DMS114 treated with DMSO at 0.1 percent for 48 hours (cell line): ENCODE results near the gene GABBR2.
"Not testable (repeated sequence)": the region's sequence is repeated elsewhere in the genome, so short reads cannot be mapped to it uniquely, and the experiment has no call there.

ENCODE experiments used
- DNase-seq: peaks from one replicate; lab custom pipeline; 2025; ENCODE audit not compliant: unreplicated experiment; lab: John Stamatoyannopoulos, UW

The GABBR2 gene

DNA sequence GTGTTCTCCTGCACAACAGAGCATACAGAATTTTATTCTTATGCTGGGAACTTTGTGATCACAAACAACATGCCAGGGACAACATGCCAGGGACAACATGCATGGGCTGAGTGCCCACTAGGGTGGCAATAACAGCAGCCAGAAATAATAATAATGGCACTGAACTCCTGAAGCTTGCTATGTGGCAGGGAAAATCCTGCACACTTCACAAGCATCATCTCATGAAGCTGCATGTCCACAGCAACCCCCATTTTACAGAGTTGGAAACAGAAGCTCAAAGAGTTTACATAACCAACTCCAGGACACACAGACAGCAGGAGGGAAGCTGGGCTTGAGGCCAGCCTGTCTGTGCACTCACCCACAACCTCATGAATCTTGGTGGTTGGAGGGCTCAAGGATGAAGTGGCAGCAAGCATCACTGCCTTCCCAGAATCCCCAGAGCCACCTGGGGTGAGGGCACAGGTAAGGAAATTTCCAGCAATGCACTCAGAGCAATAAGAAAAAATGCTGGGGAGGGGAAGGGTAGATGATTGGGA lies 111.4 kb downstream of the GABBR2 start:
- DNase-seq = no peak

DNA sequence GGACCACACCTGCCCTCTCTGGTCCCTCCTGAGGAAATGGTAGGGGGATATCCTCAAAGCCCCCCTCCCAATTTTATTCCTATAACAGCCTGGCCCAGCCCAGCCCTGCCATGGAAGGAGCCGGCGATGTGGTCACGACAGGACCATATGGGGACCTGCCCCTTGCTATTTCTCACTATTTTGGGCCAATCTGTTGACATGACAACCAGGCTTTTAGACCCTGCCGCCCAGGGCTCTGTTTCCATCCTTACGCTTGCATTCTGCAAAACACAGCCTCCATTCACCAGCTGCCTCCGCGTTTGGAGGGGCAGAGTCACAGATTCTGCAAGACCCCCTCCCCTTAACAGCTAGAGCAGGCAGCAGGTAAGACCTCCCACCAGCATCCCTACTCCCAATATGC lies 112.2 kb downstream of the GABBR2 start:
- no peak for DNase-seq

DNA sequence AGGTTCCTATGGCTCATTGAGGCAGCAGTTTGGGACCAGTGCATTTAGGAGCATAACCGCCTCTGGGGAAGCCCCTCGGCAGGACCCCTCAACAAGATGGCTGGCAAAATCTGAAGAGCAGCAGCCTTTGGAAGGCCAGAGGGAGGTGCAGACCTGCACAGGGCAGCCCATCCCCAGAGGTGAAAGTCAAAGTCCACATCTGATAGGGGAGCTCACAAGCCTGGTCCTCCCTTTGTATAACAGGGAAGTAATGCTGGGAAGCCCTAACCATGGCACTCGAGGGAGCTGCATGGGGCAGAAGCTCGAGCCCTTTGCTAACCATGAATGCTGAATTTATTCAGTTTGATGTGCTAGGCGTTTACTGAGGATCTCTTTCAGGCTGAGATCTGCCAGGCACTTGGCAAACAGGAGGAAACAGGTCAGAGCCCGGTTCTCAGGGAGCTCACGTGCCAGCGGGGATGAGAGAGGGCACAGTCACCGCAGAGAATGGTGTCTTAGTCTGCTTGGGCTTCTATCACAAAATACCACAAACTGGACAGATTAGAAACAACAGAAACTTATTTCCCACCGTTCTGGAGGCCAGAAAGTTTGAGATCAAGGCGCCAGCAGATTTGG lies 114.1 kb downstream of the GABBR2 start:
- DNase-seq = no peak

DNA sequence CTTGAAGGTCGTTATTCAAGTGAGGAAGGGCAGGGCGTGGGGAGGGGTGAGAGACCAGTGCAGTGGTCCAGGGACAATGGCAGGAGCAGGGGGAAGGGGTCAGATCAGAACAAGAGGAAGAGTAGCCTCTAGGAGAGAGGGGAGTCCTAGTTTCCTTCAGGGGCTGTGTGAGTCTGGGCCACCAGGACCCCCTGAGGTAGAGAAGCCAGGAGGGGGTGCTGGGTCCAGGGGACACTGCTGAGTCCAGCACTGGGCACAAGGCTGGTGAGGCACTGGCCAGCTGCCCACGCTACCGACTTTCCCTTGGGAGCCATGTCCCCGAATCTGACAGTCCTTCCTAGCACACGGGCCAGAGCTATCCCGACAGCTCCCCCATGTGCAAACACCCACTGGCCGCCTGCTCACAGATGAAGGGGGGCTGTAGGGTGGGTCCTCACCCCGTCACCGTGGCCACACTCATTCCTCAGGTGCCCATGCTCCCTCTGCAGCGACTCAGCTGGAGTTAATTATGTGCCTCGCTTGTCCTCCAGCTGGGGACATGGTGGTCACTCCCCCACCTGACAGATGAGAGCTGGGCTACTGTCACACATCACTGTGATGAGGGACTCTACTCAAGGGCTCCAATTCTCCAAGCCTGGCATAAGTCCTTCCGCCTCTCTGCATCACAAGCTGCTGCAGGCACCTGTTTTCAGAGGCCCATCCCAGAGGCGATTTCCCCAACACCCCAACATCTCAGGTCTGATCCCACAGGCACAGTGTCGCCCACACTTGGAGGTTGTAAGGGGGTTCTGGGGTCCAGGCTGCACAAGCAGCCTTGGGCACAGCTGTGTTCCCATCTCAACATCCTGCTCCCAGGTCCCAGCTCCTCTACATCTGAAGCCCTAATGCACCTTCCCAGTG lies 115.1 kb downstream of the GABBR2 start:
- no peak for DNase-seq

DNA sequence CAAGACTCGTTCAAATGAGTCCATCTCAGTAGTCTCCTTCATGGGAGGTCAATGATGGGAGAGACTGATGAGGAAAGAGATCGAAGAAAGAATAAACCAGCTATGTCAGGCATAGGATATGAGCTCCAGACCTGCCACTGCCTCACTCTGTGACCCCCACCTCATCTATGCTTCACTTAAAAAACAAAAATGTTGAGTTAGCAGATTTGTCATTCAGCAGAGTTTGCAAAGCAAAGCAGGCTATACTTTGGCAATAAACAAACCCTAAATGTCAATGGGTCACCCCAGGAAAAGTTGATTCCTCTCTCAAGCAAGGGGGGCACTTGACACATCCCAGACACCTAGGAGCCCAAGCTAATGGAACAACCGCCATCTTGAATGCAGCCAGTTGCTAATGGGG lies 117.0 kb downstream of the GABBR2 start:
- DNase-seq = no peak

DNA sequence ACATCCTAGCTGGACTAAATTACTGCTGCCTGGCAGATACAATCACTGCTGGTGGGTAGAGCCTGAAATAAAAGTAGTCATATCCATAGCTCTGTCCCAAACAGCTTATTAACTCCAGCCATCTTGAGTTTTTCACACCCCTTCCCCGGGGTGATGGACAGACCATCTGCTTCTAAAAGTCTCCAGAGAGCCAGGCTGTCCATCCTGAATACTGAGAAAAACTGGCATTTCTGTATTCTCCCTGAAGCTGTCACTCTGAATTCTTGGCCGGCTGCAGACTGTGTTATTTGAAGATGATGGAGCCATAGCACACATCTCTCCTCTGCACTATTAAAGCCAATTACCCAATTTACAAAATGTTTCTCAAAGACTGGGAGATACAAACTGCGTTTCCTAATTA lies 118.6 kb downstream of the GABBR2 start:
- DNase-seq = no peak

DNA sequence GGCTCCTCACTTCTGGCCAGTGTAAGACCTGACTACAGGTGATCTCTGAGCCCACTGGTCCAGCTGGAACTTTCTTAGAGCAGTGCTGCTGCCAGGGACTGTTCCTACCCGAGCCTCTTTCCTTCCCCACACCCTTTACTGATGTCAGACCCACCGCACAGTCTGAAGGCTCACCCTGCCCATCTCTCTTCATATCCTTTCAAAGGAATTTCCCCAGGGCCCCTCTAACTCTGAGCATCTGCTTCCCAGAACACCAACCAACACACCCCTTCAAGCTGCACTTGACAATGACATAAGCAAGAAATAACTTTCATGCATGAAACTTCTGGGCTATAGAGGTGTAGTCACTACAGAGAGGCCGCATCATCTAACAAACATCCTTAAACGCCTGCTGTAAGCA lies 119.6 kb downstream of the GABBR2 start:
- DNase-seq = no peak

DNA sequence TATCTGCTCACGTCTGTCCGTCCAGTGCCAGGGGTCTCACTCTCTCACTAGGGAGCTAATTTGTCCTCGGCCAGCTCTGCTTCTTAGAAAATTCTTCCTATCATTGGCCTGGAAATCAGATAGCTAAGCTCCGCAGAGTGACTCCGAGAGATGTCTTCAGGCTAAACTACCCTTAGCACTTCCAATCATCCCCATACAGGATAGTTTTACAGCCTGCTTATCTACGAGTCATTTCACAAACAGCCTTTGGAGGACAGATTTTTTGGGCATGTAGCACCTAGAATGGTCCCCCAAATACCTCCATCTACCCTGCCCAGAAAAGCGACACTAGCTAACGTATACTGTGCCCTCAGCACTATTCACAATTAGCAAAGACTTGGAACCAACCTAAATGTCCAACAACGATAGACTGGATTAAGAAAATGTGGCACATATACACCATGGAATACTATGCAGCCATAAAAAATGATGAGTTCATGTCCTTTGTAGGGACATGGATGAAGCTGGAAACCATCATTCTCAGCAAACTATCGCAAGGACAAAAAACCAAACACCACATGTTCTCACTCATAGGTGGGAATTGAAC lies 123.8 kb downstream of the GABBR2 start:
- DNase-seq = not testable (repeated sequence)

DNA sequence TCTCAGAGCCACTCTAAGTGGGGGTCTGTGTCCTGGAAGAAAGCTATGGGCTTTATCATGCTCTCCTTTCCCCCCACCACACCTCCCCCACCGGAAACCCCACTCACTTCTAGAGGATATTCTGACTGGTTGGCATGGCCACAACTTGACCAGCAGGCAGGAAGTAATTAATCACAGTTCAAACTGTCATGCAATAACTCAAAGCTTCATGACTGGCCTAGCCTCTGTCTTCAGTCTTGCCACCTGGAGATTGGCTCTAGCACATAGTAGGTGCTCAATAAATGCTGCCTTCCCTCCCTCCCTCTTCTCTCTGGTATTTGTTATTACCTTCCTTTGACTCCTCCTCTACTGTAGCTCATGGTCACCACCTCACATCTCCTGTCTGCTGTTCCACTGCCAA lies 124.7 kb downstream of the GABBR2 start:
- no peak for DNase-seq

DNA sequence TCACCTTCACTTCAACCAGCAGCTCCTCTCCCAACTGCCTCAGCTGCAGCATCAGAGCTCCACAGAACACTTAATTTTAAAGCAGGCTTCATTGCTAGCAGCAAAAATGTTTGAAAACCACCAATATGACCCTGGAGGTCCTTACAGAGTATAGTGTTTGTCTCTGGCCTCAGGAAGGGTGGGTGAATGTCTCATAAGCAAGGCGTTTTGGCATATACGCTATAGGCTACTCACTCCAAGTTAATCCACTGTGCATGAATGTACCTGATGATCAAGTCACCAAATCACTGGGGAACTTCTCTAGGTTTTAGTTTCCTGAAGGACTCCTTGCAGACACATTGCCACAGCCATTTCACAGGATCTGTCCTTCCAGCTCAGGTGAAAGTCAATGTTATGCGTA lies 125.3 kb downstream of the GABBR2 start:
- no peak for DNase-seq

DNA sequence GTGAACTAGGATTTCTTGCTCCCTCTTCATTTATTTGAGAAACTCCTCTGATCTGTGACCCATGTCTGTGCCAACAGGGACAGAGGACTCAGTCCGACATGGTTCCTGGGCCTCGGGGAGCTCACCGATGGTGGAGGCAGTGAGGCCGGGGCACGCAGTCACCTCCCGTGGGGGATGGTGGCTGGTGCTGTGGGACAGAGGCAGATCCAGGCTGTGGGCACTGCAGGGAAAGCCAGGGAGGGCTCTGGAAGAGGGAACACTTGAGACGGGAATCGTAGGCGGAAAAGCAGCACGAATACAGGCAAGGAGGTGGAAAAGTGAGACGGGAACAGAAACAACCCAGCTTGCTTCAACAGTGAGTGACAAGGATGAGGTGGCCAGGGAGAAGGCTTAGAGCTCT lies 127.8 kb downstream of the GABBR2 start:
- no peak for DNase-seq

DNA sequence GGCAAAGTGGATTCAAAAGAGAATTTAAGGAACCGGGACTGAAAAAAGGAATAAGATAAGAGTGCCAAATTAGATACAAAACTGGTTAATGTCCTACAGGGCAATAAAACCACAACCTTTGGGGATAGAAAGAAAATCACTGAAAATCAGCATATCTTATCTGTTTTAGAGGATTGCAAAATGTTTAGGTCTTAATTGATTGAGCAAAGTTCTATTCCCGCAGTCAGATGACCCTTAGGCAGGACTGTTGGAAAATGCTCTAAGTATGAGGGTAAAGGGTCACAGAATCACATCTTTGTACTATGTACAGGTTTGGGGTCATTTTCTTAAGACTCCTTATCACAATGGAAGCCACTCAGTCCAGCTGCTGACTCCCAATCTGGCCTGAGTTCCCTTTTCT lies 129.0 kb downstream of the GABBR2 start:
- no peak for DNase-seq

DNA sequence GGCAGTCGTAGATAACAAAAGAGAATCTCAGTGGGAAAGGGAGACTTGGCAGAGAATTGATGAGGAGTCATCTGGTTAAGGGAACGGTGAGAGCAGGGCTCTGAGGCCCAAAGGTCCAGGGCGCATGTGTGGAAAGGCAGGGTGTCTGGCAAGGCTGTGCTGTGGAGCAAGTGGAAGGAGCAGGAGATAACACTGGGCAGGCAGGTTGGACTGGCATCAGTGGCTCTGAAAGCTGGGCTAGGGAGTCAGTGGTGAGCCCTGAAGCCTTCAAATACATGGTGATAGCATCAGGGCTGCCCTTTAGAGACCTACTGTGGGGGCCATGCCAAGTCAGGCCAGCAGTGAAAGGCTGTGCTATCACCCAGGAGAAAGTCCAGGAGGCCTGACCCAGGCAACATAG lies 131.3 kb downstream of the GABBR2 start:
- DNase-seq = no peak

DNA sequence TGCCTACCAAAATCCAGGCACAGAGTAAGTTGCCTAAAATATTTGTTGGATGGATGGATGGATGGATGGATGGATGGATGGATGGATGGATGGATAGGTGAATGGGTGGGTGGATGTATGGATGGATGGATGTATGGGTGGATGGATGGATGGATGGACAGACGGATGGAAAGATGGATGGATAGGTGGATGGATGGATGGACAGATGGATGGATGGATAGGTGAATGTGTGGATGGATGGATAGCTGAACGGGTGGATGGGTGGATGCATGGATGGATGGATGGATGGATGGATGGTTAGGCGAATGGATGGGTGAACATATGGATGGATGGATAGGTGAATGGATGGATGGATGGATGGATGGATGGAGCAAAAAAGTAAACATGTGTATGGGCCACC lies 131.9 kb downstream of the GABBR2 start:
- no peak for DNase-seq

DNA sequence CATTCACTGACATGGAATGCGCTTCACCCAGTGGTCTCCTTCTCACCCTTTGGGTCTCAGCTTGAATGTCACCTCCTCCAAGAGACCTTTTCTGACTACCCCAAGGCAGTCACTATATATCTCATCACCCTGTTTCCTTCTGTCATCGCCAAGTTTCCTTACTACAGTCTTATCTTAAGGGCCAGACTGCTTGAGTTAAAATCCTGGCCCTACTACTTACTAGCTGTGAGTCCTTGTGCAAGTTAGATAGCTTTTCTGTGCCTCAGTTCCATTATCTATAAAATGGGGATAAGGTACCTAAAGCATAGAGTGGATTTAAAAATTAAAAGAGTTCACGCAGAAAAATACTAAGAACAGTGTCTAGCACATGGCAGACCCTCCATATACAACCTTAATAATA lies 132.4 kb downstream of the GABBR2 start:
- DNase-seq = no peak

DNA sequence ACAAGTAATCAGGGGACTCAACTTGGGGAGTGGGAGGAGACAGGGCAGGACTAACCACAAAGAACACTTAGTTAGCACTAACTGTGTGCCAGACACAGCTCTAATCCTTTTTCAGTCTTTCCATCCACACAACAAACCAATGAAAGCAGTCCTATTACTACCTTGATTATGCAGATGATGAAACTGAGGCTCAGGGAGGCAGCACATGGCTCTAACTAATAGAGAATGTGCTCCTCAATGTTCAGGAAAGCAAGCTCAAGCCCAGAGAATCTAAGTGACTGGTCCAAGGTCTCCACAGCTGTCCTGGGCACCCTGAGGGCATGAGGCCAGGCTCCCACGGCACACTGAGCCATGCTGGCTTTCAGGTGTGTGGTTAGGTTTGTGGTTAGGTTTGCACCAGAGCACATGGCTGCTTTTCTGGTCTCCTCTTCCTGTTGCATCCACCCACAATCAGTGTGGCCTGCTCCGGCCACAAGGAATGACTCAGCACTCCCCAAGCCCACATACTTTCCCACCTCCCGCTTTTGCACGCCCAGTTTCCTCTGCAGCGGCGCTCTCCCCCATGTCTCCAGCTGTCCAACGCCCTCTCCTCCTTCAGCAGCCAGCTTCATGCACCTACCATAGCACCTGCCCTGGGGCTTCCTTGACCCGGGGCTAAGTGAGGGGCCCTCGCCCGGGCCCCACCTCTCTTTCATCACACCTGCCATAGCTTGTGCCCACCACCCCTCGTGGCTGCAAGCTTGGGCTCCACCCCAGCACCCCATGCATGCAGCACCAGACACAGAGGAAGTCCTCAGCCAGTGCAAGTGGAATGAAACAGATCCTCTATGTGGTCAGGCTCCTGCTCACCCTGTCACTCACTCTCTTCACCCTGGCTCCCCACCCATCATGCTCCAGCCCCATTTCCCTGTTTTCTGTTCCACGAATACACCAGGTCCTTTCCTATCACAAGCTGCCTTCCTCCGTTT lies 133.1 kb downstream of the GABBR2 start:
- DNase-seq = no peak

DNA sequence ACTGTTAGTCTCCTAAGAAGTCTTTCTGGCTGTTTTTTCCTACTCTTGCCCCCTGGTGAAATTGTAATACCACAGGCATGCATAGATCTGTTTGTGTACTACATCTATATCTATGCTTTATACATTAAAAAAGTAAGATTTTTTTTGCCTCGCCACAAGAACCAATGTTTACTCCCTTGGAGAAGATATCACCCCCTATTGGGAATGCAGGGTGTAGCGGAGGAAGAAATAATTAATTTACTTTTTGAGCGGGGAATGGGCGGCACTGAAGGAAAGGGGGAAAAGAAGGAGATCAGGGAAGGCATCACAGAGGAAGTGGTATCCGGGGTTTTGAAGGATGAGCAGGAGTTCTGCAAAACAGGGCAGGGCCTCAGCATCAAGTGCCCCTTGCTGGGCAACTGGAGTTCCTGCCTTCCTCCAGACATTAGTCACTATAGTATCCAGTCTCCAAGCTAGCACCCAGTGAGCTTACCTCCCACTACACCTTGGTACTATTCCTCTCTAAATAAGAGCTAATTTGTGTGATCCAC lies 134.9 kb downstream of the GABBR2 start:
- no peak for DNase-seq

DNA sequence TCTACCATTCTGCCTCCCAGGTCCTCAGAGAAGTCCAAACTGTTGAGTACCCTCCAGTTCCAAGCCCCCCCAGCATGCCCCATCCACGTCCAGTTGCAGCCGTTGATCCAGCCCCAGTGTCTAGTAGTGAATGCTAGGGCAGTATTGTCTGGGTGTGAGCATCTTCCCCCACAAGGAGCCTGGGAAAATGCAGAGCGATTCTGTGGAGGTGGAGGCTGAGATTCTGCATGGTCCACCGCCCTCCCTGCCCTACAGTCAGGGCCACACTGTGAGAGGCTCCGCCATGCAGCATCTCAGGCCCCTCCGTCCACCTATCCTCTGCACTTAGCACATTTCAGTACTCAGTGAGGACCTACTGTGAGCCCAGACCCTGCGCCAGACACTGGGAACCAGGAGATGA lies 135.9 kb downstream of the GABBR2 start:
- no peak for DNase-seq

DNA sequence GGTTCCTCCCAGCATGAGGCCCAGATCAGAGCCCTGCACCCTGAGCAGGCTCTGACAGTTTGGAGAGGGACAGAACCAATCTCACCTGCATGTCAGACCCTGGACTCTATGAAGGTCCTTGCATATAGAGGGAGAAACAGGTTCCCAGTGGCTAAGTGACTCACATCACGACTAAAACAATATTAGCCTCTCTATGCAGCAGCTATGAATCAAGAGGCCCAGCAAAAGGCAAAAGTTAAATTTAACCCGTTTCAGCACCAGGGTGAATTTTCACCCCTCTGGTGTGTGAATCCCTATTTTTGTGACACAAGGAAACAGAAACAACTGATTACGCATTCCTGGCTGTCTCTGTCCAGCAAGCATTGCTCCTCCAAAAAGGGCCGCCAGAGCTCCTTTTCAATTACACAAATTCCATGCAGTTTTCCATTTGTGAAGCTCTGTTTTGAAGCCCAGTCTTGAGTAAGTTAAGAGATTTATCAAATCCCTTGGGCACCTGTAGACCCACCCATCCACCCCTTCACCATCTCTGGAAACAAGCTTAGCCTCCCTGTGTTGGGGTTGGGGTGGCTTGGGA lies 136.6 kb downstream of the GABBR2 start:
- no peak for DNase-seq

DNA sequence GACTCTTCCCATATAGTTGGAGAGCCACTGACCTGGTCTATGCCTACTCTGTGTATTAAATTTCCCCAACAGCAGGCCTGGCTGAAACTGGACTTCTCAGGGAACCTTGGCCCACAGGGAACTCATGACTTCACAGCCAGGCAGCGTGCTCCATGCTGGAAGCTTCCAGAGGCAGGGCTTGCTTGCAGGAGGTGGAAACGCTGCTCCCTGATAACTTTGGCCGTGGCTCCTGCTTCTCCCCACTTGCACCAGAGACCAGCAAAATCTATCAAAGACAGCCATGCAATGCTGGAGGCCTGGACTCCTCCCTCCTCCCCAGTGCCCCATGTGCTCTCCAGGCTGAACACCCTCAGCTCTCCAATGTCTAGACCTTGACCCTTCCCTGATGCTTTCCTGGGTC lies 137.1 kb downstream of the GABBR2 start:
- no peak for DNase-seq
